ENCODE measurements around the gene MCTP2.

MCTP2 gene

DNA sequence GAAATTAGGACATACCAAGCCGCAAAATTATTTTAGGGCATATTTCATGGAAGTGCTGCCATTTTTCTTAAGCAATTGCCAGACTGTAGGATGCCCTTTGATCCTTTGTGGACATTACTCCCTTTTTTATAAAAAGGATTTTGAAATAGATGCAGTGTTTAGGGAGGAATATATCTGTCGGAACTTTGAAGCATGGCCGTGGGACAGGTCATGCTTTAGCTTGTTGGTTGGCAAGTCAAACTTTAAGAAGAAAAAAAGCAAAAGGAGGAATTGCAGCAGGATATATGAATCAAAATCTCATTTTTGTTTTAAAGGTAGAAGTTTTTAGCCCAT, 122.1 kb downstream of the MCTP2 start:
- DNase-seq (ENCODE audit: low spot score) = no peak

DNA sequence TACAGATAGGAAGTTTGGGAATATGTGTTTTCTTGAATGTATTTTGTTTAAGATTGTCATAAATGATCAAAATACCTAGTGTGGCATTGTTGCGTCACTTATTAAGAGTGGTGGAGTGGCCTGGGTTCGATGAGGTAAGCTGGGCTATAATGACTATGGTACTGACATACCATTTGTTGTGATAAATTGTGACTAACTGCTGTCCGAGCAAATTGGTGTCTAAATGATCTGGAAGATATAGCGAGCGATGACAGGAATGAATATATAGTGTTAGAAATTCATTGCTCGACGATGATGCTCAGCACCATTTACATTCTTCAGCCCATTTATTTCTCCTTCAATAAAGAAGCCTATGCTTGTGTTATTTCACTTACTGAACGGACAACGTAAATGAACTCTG, 123.3 kb downstream of the MCTP2 start:
- DNase-seq (ENCODE audit: low spot score) = no peak

DNA sequence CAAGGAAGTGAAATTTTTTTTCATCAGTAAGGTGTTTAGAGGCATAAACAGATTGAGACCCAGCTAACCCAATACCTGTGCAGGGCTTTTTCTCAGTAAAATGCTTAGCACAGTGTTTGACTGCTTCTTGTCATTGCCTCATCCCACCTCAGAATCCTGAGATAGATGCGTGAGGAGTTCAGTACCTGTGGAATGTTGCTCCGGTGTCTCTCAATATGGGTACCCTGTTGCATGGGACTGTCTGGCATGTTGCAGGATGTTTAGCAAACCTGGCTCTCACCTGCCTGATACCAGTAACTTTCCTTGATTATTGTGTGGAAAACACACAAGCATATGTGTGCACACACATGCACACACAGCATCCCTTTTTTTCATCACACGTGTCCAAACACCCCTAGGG, 128.4 kb downstream of the MCTP2 start:
- no peak for DNase-seq (ENCODE audit: low spot score)

DNA sequence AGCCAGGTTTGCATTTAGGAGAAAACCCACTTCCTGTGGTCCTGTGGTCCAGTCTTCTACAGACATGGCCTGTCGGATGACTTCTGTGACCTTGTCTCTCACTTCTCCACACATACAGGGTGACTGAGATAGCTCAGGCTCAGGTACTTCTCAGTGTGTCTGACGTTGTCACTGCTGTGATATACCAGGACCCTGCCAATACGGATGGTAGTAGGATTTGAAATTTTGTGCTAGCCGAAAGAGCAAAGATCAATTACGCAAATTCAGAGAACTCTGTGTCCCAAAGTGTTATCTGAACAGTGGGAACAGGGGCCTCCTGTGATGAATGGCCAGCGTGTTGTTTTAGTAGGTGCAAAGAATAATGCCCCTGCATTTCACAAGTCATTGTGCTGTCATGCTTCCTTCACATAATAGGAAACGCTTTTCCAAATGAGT, 128.9 kb downstream of the MCTP2 start:
- DNase-seq (ENCODE audit: low spot score) = no peak

DNA sequence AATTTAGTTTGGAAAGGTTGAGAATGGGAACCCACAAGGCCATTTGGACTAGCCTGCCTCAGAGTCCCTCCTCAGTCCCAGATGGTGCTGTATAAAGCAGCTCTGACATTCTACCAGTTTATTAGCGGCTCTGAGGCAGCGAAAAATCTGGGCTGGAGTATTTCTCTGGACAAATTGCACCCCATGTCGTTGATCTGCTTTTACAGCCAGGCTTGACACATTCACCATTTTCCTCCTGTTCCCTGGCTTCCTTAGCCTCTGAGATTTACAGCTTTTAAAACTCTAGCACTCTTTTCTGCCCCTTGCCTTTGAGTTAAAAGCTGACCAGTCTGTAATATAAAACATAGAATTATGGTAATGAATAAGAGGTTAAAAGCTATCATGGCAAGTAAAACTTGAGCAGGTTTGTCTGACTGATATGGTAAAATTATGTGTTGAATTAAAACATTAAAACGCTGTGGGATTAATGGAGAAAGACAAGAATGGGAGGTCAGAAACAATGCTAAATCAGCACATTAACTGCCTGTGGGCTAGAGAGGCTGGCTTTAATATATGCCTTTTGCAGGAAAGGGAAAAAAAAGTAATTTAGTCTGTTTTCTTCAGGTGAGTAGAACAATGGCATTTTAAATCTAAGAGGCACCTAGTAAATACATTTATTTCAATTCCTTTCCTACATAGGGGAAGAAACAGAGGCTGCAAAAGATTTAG, 131.2 kb downstream of the MCTP2 start:
- no peak for DNase-seq (ENCODE audit: low spot score)

DNA sequence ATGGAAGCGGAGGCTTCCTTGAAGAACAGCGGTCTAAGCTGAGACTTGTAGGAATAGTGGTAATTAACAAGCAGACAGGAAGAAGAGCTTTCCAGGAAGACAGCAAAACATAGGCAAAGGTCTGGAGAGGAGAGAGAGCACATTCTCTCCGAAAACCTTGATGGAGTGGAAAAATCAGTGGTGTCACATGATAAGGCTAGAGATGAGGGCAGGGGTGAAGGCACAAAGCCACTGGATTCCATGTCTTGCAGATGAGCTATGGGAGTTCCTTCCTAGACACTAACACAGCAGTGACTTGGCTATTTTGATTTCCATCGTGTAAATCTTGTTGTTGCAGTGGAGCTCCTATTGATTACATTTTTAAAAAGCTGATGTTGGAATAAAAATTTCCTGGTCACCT, 132.0 kb downstream of the MCTP2 start:
- DNase-seq (ENCODE audit: low spot score) = no peak

DNA sequence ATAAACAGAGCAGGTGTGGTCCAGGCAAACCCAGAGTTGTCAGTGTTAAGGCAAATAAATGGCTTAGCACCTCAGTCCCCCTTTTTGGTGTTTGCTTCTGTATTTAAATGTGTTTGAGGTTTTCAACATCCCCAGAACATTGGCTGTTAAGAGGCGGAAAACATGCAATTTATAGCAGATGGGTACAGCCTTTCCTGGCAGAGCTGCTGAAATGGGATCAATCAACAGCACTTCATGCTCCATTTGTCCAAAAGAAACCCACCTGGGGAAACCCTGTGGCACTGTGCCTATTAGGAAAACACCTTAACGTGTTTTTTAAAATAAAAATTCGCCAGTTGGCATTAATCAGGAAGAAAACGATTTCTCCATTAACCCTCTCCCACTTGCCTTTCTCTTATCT, 135.4 kb downstream of the MCTP2 start:
- no peak for DNase-seq (ENCODE audit: low spot score)

DNA sequence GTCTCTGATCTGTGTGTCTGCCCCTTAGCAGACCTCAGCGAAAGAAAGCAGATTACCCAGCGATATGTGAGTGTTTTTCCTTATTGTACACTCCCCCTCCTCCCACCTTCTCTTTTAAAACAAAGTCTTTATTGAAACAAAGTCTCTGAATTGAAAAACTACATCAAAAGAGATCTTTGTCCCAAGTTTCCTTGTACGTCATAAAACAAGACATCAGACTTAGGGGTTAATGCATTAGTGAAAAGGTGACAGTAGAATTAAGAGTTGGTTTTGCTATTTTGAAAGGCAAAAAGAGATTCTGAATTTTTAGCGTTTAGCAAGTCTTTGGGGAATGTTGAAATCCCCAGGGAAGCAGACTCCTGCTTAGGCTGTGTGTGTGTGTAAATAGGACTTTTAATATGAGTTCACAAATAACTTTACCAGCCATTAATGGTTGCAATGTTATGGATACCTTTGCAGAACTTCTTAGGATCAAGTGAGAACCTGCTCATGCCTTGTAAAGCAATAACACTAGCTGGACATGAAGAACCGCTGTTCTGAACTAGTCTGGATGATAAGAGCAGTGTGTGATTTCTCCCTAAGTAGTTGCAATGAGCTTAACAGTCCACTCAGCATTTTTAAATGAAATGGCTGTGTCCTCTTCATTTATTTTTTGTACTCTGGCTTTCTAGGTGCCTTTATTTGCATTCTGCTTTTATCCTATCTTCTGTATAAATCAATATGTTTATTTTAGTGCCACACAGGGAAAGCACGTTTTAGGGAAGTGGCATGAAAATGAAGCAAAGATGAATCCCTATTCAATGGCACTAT, 136.6 kb downstream of the MCTP2 start:
- no peak for DNase-seq (ENCODE audit: low spot score)

DNA sequence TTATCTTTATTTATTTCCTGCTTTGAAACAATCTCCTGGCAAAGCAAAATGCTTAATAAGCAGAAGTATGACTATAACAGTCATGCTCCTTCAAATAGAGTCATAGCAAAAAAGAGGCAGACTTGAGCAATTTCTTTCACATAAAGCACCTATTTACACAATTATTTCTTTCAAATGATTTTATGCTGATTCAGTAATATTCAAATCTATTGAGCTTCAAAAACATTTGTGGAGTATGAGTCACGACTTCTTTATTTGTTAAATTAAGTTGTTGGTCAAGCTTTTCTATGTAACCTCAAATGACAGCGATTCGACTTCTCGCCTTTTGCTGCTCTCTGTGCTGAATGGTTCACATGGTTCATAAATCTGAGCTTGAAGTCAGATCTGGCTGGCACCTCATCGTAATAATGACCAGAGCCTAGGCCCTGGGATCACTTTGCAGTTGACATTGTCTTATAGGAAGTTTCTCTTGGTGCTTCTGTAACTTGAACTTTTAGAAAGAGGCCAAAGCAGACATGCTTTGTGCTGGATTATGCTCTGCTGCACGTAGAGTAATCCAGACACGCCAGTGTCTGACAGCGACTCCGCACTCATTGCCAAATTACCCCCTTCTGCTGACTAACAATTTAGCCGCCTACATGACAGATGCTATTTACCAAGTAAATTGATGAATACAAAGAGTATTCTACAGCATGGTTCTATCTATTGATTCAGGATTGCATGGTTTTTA, 139.0 kb downstream of the MCTP2 start:
- DNase-seq (ENCODE audit: low spot score) = no peak

DNA sequence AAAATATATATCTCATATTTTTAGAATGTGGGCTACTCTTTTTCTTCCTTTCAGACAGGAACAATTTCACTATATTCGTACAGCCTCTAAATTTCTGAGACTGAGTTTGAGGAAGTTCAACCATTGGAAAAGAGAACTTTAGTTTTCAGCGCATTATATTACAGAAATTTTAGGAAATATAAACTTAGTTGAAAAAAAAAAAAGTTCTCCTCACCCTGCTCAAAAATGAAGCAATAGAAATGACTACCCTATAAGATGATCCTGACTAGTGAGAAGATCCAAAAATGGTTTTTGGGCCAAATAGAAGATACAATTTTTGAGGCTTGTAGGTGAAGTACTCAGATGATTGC, 139.6 kb downstream of the MCTP2 start:
- DNase-seq (ENCODE audit: low spot score) = no peak

DNA sequence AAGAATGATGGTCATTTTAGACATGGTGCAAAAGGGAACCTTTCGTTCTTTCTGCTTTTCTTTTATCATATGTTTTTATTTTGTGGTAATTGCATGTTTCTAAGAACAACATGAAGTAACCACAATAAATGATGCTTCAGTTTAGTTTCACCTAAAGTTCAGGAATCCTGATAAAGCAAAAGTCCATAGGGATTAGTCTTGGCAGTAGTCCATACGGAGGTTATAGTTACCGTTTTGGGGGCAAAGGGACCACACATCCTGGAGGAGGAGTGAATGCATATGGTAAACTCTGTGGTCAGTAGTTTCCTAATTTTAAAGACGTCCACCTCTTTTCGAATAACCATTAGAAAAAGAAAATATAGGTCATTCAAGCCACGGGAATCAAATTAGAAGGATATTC, 141.5 kb downstream of the MCTP2 start:
- DNase-seq (ENCODE audit: low spot score) = no peak

DNA sequence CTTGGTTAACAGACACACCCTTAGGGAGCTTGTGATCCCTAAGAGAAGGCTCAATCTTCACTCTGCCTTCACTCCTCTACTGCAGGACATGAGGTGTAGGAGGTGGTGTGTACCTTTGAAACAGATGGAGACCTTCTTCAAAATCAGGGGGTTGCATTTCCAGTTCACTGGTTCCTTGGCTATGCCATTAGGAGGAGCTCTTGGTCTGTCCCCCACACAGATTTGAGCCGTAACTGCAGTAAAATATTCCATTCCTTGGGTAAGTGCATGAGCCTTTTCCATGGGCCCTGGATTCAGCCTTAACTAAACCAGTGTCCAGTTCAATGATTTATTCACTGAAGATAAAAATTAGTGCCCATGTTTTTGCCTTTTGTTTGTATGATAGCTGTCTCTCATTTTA, 144.6 kb downstream of the MCTP2 start:
- DNase-seq (ENCODE audit: low spot score) = no peak

DNA sequence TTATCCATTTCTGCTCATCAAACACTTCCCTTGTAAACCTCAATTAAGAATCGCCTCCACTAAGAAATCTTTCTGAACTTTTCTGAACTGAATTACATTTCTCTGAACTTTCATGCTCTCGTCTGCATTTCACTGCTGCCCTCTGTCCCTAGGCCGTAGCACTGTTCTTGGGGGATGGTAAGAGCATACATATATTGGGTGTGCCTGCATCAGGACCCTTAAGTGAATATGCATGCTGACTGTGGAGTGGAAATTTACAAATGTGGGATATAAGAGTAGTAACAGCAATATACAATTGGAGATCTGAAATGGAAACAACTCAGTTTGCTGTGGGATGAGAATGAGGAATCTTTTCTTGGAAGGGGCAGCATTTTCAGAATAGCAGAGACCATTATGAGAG, 148.6 kb downstream of the MCTP2 start:
- DNase-seq (ENCODE audit: low spot score) = no peak

DNA sequence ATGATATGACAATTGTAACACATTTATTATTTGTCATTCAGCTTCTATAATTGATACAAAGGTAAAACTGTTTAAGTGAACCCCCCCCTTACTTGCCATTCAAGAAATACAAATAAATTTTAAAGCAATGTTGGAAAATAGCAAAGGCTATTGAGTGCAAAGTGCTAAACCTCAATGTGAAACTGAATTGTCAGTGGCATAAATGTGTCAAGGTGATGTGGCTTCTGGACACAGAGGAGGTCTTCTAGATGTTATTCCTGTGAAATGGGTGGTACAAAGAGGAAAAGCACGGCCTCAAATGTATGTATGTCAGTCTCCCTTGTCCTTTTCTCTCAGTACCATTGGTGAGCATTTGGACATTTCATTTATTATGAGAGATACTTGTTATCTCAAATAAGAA, 149.4 kb downstream of the MCTP2 start:
- DNase-seq (ENCODE audit: low spot score) = no peak

DNA sequence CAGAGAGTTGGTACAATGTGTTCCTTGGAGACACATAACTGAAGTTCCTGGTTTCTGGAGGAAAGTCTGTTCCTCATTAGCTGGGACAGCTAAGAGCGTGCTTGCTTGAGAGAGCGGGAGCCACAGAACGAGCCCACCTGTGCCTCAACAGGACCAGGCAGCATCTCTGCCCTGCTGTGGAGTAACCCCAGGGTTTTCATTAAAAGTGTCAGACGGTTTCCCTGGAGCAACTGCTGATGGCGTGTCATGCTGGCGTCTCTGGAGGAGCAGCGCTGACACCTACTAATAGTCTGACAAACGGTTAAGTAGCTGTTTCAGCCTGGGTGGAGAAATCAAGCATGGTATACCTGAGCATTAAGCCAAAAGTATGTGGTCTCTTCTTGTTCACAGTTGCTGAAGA, 150.0 kb downstream of the MCTP2 start:
- DNase-seq (ENCODE audit: low spot score) = no peak

DNA sequence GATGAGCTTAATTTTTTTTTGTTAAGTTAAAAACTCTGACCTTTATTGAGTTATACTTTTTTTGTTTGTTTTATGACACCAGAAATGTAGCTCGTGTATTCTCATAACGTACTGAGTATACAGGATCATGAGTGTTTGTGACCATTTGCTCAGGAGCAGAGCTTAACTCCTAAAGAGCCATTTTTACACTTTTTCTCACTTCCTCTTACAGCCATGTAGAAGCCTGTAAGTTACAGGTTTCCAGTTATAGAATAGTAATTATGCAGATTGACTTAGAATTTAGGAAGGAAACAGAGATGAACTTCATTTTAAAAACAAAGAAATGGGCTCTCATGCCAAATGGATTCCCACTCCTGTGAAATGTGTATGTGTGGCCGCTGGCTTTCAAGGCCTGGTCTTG, 151.7 kb downstream of the MCTP2 start:
- no peak for DNase-seq (ENCODE audit: low spot score)

DNA sequence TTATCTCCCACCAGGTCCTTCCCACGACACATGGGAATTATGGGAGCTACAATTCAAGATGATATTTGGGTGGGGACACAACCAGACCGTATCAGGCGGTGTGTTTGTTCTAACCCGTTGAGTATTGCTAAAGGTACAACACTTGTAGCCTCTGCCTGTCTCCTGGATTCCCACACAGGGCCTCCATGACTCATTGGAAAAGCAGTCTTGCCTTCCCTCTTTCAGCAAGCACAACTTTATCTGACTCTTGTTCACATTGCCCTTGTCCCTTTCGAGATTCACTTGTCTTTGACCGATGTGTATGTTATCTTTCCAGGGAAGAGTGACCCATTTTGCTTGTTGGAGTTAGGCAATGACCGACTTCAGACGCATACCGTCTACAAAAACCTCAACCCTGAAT, 152.3 kb downstream of the MCTP2 start:
- DNase-seq (ENCODE audit: low spot score) = no peak

DNA sequence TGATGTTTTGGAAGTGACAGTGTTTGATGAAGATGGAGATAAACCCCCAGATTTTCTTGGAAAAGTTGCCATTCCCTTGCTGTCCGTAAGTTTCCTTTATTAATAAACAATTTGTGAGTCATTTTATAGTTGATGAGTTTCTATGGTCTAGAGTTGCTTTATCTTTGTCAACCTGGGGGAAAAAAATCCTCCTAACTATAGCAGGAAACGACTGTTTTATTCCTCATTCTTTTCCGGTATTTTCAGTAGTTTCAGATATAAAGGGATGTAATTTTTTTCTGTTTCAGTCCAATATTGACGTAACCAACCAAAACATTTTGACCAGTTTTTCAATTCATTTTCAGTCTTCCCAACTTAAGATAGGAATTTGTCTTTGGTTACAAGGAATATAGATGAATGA, 154.1 kb downstream of the MCTP2 start:
- DNase-seq (ENCODE audit: low spot score) = no peak

DNA sequence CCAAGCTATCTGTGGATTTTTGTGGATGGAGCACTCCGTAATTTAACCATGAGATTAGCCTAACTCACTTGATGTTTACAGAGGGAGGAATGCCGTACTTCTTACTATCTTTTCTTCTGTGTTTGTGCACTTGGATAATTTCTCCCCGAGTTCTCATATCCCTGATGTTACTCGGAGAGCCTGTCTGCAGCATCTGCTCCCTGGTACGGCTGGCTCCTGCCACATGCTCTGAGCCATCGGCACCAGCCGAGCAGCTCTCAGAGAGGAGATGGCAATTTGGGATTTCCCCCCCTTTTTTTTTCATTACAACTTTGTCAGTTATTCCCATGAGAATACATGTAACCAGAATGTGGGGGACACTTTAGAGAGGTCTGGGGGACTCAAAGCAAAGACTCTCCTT, 155.0 kb downstream of the MCTP2 start:
- DNase-seq (ENCODE audit: low spot score) = no peak

DNA sequence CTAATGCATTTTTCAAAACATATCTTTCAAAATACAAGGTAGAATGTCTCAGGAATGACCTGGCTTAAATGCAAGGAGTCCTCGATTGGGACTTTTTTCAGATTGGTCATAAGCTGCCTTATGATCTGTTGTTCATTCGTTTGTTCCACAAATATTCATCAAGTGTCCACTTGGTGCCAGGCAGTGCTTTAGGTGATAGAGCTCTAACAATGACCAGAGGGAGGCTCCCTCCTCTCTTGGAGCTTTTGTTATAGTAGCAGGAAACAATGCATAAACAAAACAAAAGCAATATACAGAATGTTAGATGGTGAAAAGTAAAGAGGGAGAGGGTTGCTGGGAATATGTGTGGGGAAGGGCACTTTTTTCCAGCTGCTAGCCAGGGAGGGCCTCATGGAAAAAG, 156.1 kb downstream of the MCTP2 start:
- no peak for DNase-seq (ENCODE audit: low spot score)

DNA sequence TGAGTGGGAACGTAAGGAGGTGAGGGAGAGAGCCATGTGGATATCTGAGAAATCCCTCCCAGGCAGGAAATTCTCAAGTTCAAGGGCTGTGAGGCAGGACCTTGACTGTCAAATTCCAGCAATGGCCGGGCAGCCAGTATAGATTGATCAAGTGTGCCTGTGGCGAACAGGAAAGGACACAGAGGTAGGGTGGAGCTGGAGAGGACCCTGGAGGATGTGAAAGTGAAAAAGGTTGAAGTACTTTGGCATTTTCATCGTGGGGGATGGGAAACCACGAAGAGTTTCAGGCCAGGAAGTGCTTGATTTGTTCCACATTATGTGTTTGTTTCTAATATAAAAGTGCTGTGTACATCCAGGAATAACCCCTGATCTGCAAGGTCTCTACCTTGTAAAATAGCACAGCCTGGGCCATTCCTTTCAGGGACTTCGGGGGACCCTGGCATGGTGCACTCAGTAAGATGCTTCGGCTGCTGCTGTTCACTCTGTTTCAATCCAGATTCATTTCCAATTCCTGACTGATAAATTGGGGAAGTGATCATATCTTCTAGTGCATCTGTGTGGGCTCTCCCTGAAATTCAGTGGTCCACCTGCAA, 156.6 kb downstream of the MCTP2 start:
- DNase-seq (ENCODE audit: low spot score) = no peak

DNA sequence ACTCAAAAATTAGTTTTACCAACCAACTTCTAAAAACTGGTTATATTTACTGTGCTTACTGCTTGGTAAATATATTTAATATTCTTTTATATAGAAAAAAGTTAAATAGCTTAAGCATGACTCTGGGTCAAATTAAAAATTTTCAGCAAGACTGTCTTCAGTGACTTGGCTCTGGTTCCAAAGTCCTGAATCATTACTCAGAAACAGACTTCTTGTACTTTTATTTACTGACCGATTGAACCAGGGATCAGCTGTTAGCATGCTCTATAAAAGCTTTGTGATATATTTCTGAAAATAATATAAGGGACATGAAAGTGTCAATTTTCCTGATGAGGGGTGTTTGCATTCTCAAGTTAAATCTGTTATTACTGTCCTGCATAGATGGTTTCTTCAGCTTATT, 164.3 kb downstream of the MCTP2 start:
- DNase-seq (ENCODE audit: low spot score) = no peak

DNA sequence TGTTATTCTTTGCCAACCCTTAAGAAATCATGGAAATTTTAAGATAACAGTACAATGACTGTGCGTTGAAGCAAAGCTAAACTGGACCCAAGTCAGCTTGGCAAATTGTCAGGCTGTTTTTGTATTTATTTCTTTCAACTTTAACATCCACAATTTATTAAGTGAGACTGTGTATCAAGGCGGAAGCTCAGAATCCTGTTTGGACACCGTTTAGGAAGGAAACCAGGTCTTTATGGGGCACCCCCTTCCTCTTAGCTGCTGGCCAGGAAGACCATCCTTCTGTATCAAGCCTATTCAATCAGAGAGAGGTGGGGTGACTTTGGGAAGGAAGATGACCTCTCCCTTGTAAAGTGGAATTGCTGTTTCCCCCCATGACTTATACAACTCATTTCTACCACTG, 166.0 kb downstream of the MCTP2 start:
- no peak for DNase-seq (ENCODE audit: low spot score)

Data from RKO (cell line).